IPS DF 4.7 (cell line): ENCODE results near the gene COQ7.

ENCODE experiments used
- DNase-seq: peaks from one replicate; pipeline ENCODE4 v3.0.0-alpha.2; 2013; ENCODE audit warnings: low spot score; ENCODE audit errors: extremely low read depth

Gene COQ7

DNA sequence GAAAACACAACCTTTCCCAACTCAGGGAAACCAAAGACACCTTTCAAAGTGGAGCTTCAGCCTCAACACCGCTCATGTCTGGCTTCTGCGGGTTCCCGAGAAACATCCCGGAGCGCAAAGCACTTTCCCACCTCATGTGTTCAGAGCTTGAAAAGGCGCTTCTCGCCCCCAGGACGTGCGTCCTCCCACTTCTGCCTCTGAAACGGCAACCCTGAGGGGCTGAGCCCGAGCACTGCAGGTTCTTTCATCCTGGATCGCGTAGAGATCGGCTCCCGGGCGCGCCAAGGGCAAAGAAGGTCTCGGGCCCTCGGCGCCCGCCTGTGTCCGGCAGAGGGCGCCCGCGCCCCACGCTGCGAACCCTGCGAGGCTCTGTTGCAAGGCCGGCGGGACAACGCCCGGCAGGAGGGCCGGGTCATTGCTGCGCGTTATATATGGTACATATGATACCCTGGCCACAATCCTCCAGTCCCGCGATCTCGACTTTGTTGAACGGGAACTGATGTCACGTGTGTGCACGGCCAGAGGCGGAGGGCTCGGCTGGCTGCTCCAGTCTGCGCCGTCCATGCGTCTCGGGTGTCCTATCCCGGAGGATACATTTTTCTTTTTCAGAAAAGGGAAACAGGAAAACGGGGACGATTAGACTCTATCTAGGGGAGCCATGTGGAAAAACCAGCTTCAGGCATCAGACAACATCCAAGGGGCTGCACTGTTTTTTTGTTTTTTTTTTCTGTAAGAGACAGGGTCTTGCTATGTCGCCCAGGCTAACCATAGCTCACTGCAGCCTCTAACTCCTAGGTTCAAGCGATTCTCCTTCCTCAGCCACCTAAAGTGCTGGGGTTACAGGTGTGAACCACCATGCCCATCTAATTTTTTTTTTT, 19.1 kb downstream of the COQ7 start:
- DNase-seq: no peak

DNA sequence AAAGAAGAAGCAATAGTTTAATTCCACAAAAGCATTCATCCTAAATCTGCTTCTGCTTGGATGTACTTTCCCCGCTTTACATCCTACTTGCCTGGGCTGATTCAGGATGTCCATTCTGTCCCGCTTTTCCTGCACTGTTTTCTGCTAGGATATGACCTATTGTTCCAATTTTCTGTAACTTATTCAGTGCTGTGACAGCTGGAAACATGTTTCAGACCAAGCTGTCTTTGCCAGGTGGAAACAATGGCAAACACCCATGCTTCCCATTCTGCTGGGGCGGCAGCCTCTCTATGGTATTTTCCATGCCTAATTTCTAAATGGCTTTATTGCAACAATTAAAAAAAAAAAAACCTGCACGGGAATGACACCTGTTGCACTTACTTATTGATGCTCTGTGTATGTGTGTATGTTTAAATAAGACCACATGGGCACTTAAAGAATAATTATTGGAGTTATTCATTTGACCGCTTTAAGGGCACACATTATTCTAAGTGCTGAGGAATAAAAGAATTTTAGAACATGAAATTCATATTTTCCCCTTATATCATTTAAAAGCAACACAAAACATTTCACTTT, 21.0 kb downstream of the COQ7 start:
- no peak for DNase-seq

DNA sequence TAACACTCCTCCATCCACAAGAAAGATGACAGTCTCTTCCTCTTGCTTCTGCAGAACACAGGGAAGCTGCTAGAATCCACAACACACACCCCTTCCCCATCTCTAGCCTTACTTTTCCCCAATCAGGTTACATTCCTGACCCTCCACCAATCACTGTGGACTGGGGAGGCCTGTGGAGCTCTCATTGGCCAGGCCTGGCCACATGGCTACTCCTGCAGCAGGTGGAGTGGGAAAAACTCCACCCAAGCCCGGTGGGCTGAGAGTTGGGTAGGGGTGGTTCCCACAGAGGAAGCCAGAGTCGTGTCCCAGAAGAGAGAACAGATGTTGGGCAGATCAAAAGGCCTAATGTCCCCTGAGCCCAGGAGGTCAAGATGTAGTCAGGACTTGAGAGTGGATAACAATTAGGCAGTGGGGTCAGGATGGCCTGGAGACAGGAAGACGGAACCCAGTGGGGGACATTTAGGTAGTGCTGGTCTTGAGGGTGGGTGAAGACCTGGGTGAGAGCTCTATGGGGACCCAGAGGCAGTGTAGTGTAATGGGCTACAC, 22.1 kb downstream of the COQ7 start:
- no peak for DNase-seq

DNA sequence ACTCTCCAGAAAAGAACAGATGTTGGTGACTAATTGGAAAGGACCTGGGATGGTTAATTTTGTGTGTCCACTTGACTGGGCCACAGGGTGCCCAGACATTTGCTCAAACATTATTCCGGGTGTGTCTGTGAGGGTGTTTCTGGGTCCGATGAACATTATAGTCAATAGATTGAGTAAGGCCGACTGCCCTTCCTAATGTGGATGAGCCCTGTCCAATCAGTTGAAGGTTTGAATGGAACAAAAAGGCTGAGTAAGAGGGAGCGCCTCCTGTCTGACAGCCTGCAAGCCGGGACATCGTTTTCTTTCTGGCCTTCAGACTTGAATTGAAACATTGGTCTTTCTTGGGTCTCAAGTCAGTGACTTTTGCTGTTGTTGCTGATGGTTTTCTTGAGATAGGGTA, 23.5 kb downstream of the COQ7 start:
- no peak for DNase-seq

DNA sequence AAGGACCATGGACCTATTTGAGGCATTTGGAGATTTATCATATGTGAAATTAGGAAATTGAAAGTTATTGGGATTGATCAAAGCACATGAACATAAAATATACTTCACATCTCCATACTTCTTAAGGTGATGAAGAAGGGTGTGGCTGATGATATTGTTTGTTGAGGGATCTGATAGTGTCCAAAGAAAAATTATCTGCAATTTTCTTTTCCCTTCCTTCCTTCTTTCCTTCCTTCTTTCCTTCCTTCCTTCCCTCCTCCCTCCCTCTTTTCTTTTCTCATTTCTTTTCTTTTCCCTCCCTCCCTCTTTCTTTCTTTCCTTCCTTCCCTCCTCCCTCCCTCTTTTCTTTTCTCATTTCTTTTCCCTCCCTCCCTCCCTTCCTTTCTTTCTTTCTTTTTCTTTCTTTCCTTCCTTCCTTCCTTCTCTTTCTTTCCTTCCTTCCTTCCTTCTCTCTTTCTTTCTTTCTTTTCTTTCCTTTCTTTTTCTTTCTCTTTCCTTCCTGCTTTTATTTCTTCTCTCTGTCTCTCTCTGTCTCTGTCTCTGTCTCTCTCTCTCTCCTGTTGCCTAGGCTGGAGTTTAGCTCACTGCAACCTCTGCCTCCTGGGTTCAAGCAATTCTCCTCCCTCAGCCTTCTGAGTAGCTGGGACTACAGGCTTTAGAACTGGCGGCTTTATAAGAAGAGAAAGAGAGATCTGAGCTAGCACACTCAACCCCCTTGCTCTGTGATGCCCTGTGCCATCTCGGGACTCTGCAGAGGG, 25.4 kb downstream of the COQ7 start:
- DNase-seq: no peak

DNA sequence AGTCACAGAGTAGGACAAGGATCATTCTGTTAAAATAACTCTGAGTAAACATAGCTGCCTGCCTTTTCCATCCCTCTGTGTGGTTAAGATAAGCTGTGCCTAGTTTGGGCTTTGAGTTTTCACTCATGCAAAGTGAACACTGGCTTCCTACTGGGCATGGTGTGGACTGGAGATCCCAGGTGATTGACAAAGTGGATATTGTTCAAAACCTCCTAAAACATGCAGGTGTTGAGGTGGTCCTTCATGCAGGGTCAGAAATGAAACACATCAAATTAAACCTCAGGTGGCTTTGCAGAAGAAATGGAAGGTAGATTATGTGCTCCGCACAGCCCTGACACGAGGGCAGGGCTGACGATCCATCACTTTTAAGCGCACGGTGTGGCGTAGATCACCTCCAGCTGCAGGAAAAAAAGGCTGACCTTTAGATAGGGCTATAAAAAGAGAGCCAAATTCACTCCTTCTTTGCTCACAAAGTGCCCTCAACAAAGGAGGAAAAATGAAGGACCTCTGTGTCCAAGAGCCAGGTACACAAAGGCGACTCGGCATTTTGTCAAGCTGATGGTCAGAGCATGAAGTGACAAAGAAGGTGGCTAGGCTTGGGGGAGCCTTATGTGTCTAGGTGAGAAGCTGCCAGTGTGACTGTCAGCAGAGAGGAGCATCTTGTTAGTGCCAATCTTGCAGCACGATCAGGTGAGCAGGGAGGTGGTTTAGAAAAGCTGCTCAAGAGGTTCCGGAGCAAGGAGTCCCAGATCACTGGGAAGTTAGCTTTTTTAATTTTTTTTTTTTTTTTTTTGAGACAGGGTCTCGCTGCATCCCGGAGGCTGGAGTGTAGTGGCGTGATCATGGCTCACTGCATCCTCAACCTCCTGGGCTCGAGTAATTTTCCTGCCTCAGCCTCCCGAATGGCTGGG, 26.5 kb downstream of the COQ7 start:
- DNase-seq: no peak

DNA sequence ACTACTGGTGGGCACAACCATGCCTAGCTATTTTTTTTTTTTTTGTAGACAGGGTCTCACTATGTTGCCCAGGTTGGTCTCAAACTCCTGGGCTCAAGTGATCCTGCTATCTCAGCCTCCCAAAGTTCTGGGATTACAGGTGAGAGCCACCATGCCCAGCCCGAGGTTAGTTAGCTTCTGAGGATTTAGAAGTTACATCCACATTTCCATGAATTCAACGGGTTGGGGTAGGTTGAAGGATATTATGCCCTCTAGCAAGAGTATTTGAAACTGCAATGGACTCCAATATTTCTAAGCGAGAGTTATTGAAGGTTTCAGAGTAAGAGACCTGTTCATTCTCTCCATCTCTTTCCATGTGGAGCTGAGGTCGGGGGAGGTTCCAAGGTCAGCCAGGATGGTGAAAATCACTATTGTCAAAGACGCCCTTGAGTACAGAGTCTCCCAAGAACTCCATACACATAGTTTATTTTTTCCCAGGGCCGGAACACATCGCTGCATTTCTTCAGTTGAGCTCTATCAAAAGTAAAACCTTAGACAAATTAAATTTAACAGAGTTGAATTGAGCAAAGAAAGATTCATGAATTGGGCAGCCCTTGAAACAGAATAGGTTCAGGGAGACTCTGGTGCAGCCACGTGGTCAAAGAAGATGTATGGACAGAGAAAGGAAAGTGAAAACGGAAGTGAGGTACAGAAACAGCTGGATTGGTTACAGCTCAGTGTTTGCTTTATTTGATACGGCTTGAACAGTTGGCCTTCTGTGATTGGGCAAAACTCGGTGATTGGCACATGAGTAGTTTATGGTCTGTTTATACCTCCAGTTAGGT, 27.3 kb downstream of the COQ7 start:
- DNase-seq: no peak

DNA sequence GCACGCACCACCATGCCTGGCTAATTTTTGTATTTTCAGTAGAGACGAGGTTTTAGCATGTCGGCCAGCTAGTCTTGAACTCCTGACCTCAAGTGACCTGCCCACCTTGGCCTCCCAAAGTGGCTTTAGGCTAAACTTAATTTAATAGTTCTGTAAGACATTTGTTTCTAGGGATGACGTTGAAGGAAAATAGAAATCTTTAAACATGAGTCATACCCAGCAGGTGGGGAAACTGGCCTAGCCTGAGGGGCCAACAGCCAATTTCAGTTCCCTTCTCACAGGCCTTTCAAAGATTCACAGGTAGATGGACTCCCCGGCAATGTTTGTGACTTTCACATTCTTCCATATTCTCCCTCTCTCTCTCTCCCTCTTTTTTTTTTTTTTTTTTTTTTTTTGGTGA, 28.2 kb downstream of the COQ7 start:
- DNase-seq: no peak

DNA sequence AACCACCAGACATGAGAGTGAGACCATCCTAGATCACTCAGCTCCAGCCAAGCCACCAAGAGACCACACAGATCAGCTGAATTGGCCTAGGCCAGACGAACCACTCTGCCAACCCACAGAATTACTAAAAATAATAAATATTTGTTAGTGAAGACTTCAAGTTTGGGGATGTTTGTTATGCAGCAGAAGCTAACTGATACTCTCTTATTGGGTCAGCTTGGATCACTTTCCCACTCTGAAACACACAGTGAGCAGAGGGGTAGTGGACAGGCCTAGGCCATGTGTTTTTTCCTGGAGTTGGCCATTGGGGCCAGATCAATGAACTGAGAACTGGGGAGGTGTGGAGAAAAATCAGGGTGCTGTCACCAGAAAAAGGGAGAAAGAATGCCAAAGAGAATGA, 30.8 kb downstream of the COQ7 start:
- DNase-seq: no peak

DNA sequence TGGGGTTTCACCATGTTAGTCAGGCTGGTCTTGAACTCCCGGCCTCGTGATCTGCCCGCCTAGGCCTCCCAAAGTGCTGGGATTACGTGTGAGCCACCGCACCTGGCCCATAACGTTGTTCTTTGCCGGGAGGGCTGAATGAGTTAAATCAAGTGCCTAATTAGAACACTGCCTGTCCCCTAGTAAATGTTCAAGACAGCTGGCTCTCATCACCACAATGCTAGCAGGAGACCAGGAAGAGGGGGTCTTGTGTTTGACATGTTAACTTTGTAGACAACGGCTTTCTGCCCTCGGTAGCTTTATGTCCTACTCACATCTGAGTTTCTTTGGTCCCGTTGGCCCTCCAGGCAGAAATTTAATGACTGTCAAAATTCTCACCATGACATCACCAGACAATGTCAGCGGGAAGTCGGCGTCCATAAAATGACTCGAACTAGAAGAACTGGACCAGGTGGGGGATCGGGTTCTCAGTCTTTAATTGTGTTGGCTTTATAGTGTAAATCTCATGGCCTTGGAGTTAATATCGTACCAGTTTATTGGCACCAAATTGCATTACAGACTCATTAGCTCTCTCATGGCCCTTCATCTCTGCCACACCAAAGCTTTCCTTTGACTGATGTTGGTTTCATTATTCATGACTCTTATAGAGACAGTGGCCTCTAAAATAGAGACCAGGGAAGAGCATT, 34.9 kb downstream of the COQ7 start:
- DNase-seq: no peak

DNA sequence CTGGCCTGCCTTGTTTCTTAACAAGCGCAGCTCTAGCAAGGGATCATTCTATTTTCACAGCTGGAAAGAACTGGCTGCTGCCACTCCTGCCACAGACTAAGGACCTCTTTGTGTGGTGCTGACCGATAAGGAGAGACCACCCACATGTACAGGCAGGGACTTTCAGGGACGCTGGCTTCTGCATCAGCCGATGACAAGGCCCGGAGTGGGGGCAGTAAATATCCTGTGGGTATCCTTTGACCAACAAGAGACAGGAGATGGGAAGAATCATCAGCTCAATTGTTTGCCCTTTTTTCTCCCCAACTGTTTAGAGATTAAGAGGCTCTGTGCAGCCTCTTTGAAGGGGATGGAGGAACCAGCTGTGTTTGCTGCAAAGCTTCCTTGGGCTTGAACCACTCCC, 37.2 kb downstream of the COQ7 start:
- no peak for DNase-seq

DNA sequence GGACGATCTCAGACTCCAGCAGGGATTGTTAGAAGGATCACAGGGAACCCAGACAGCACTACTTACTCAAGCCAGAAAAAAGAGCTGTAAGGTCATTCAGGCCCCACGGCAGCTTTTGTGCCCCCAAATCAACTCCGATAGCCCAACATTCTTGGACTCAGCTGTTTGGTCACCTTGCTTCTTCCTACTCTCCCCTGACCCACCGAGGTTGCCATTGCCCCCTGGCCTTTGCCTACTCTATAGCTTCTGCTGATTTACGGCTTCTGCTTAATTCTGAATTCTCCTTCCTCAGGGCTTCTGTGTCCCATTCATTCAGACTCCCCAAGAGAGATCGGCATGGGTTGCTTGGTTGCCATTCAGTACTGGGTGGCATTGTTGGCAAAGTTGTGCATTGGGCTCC, 37.7 kb downstream of the COQ7 start:
- DNase-seq: no peak

DNA sequence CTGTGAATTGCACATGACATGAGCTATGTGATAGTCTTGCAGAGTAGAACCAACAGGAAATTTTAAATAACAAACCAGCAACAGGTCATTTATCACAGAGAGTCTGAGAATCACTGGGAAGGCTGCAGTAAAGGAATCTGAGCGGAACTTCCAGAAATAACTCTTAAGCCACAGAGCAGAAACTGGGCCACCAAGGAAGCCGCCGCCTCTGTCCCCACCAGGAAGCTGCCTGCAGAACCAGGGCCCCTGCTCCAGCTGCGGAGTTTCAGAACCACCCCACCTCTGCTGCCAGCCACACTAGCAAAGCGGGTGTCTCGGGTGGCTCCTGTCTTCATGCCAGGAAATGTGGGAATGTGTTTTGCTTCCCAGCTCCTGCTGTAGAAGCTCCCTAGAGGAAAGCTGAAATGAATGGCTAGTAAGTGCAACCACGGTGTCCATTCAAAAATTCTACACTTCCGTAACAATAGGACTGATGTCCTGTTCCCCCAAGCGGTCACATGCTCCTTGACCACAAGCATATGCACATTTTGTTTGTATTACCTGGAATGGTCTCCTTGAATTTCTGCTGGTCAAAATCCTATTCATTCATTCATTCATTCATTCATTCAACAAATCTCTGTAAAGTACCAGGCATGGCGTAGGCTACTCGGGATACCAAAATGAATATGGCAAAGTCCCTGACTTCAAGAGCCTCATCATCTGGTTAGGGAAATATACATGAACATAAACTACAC, 38.6 kb downstream of the COQ7 start:
- no peak for DNase-seq

DNA sequence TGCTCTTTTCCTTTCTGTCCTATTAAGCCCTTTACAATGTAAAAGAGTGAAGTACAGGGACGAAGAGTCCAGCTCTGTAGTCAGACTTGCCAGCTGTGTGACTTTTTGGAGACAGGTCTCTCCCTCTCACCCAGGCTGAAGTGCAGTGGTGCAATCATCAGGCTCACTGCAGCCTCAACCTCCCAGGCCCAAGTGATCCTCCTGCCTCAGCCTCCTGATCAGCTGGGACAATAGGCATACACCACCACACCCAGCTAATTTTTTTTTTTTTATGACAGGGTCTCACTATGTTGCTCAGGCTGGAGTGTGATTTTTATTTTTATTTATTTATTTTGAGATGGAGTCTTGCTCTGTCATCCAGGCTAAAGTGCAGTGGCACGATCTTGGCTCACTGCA, 39.2 kb downstream of the COQ7 start:
- no peak for DNase-seq

DNA sequence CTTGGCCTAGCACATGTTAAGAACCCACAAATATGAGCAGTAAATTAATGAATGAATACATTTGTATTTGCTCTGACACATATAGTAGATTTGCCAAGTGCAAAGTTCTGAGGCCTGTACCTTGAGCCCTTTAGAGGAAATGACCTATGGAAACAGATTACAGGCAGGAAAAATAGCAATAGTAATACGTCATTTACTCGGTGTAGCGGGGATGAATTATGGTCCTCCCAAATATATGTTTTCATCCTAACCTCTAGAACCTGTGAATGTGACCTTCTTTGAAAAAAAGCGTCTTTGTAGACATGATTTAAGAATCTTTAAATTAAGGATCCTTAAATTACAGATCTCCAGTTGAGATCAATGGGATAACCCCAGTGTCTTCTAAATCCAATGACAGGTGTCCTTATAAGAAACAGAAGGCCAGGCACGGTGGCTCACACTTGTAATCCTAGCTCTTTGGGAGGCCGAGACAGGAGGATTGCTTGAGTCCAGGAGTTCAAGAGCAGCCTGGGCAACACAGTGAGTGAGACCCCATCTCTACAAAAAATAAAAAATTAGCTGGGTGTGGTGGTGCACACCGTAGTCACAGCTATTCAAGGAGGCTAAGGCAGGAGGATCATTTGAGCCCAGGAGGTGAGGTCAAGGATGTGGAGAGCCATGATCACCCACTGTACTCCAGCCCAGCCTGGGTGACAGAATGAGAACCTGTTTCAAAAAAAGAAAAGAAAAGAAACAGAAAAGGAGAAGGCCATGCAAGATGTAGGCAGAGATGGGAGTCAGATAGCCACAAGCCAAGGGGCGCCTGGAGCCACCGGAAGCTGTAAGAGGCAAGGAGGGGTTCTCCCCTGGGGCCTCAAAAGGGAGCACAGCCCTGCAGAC, 41.2 kb downstream of the COQ7 start:
- no peak for DNase-seq

DNA sequence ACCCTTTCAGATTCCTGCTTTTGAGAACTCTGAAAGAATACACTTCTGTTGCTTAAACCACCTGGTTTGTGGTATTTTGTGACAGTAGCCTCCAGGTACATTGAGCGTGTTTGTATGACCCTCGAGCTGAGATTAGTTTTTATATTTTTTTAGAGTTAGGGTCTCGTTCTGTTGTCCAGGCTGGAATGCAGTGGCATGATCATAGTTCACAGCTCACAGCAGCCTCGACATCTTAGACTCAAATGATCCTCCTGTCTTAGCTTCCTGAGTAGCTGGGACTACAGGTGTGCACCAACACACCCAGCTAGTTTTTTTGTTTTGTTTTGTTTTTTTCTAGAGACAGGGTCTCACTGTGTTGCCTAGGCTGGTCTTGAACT, 41.9 kb downstream of the COQ7 start:
- no peak for DNase-seq

DNA sequence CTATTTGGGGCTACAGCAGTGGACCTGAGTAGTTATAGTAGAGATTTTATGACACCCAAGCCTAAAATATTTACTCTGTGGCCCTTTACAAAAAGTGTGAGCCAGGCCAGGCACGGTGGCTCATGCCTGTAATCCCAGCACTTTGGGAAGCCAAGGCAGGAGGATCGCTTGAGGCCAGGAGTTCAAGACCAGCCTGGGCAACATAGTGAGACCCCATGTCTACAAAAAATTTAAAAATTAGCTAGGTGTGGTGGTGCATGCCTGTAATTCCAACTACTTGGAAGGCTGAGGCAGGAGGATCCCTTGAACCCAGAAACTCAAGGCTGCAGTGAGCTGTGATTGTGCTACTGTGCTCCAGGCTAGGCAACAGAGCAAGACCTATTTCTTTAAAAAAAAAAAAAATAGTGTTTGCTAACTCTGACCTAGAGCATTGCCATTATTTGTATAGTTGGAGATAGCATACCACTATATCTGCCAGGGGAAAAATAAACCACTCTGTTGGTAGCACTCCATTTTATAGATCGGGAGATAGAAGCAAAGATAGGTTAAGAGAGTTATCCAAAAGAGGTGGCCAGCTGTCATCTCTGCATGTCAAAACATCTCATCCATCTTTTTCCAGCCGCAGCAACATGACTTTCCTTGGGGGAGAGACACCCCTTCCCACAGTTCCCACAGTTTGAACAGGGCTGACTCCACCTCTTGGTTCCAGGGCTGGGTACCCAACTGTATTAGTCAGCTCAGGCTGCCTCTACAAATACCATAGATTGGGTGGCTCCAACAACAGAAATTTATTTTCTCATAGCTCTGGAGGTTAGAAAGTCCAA, 43.3 kb downstream of the COQ7 start:
- DNase-seq: no peak
